ENCODE measurements around the gene CKB.

CKB gene

GRCh38 chr14:103551338-103551762, 28.7 kb upstream of the CKB start:
- Histone ChIP-seq H3K36me3 (no peaks in the 10 kb centered on the region), H3K4me1 (no peaks in the 10 kb centered on the region), H3K4me3 (ENCODE audit: low read depth, low read length) (no peak overlapping the region), H3K9me3 (no peaks in the 10 kb centered on the region), H3K27me3 (no peaks in the 10 kb centered on the region)
- no peak for DNase-seq
- no peak for TF ChIP-seq CTCF (IDR thresholded peaks at IDR 0.05; ENCODE audit: low read depth, low read length)

GRCh38 chr14:103550451-103551337, 28.1 kb upstream of the CKB start:
- TF ChIP-seq CTCF (IDR thresholded peaks at IDR 0.05; ENCODE audit: low read depth, low read length) = no peak
- no peaks in the 10 kb centered on the region for H3K9me3 ChIP-seq
- H3K36me3 ChIP-seq = no peaks in the 10 kb centered on the region
- no peaks in the 10 kb centered on the region for H3K4me1 ChIP-seq
- DNase-seq = no peak
- H3K27me3 ChIP-seq = no peaks in the 10 kb centered on the region
- H3K4me3 ChIP-seq (ENCODE audit: low read depth, low read length) = no peak overlapping the region

- Histone ChIP-seq H3K27me3 (no peaks in the 10 kb centered on the region), H3K9me3 (no peaks in the 10 kb centered on the region), H3K4me1 (peaks cover under 1% of the 10 kb centered on the region; the same call in 1 of the 2 replicates), H3K36me3 (no peaks in the 10 kb centered on the region), H3K4me3 (ENCODE audit: low read depth, low read length) (no peak overlapping the region)
- peak; percentile 56 for DNase-seq
- no peak for TF ChIP-seq CTCF (IDR thresholded peaks at IDR 0.05; ENCODE audit: low read depth, low read length)
Measured at GRCh38 chr14:103549361-103550311, 27.0 kb upstream of the CKB start.

- no peak for TF ChIP-seq CTCF (IDR thresholded peaks at IDR 0.05; ENCODE audit: low read depth, low read length)
- Histone ChIP-seq H3K4me3 (ENCODE audit: low read depth, low read length) (no peak overlapping the region), H3K27me3 (no peaks in the 10 kb centered on the region), H3K9me3 (no peaks in the 10 kb centered on the region), H3K36me3 (no peaks in the 10 kb centered on the region), H3K4me1 (peaks cover 10% of the 10 kb centered on the region)
- DNase-seq = peak; percentile 5
Measured at GRCh38 chr14:103548463-103549351, 26.1 kb upstream of the CKB start.

GRCh38 chr14:103547941-103548462, 25.4 kb upstream of the CKB start:
- no peaks in the 10 kb centered on the region for H3K36me3 ChIP-seq
- TF ChIP-seq CTCF (IDR thresholded peaks at IDR 0.05; ENCODE audit: low read depth, low read length) = no peak
- no peak overlapping the region for H3K4me3 ChIP-seq (ENCODE audit: low read depth, low read length)
- no peaks in the 10 kb centered on the region for H3K9me3 ChIP-seq
- peak; percentile 10 for DNase-seq
- H3K4me1 ChIP-seq = peaks cover 16% of the 10 kb centered on the region
- no peaks in the 10 kb centered on the region for H3K27me3 ChIP-seq
